CD14-positive monocyte (primary cell): ENCODE measurements around the gene SPG11. TPM values are rescaled to one million over a fixed set of nuclear protein-coding genes. Genes with fewer than 3 reads are reported as not detected.

ENCODE experiments used
- DNase-seq, 3 donors: peaks; one replicate each; pipeline ENCODE4 v3.0.0-alpha.2; 2011 to 2022
- H2AFZ ChIP-seq: 2 replicates; pipeline ENCODE4 v1.6.0; 2012; ENCODE audit warnings: mild to moderate bottlenecking, low read depth, low read length, inconsistent platforms; ENCODE audit not compliant: insufficient read depth, poor library complexity, severe bottlenecking
- H3K27ac ChIP-seq, 2 donors: 1 replicate in 1 of 2; 2 replicates in 1 of 2; pipeline ENCODE4 v1.5.1; 2012 to 2013; ENCODE audit warnings: low read length in 2 of 2, control low read depth in 1 of 2, inconsistent platforms in 1 of 2, low read depth in 1 of 2, mild to moderate bottlenecking in 1 of 2
- H3K27me3 ChIP-seq, 2 donors: one replicate each; pipeline versions ENCODE4 v1.6.0 to v1.6.1; 2011 to 2013; ENCODE audit warnings: low read length in 2 of 2; ENCODE audit not compliant: control insufficient read depth in 2 of 2, insufficient read depth in 2 of 2
- H3K36me3 ChIP-seq, 2 donors: replicated peaks in 1 of 2; 1 replicate in 1 of 2; 2 replicates in 1 of 2; pipeline versions ENCODE4 v1.5.1 to v1.6.1; 2012 to 2013; ENCODE audit warnings: low read length in 2 of 2, control low read depth in 1 of 2, inconsistent platforms in 1 of 2, mild to moderate bottlenecking in 1 of 2; ENCODE audit not compliant: insufficient read depth in 2 of 2, control insufficient read depth in 1 of 2
- H3K4me1 ChIP-seq, 2 donors: 1 replicate in 1 of 2; 2 replicates in 1 of 2; pipeline versions ENCODE4 v1.5.1 to v1.6.1; 2012 to 2013; ENCODE audit warnings: low read length in 2 of 2, control low read depth in 1 of 2, inconsistent platforms in 1 of 2, mild to moderate bottlenecking in 1 of 2, moderate library complexity in 1 of 2; ENCODE audit not compliant: insufficient read depth in 2 of 2, control insufficient read depth in 1 of 2
- H3K4me2 ChIP-seq: replicated peaks from 2 replicates; pipeline ENCODE3; 2012; ENCODE audit warnings: low read length, moderate library complexity, mild to moderate bottlenecking; ENCODE audit not compliant: poor library complexity, severe bottlenecking; ENCODE audit errors: extremely low read depth
- H3K4me3 ChIP-seq, 3 experiments: fragments of 200-600 bp in 1 of 3; sonication (generic) in 1 of 3; replicated peaks in 1 of 3; 1 replicate in 2 of 3; 2 replicates in 1 of 3; pipeline ENCODE4 v1.5.1; 2011 to 2013; ENCODE audit warnings: low read length in 3 of 3, mild to moderate bottlenecking in 3 of 3, control low read depth in 2 of 3, low read depth in 2 of 3, inconsistent platforms in 1 of 3, moderate library complexity in 1 of 3
- H3K79me2 ChIP-seq: 2 replicates; pipeline ENCODE4 v1.6.0; 2012; ENCODE audit warnings: mild to moderate bottlenecking, control low read depth, inconsistent platforms, low read length, moderate library complexity; ENCODE audit not compliant: insufficient read depth
- H3K9ac ChIP-seq: 2 replicates; pipeline ENCODE4 v1.6.0; 2017; ENCODE audit warnings: low read length, mild to moderate bottlenecking; ENCODE audit not compliant: insufficient read depth, poor library complexity, severe bottlenecking
- H3K9me3 ChIP-seq, 2 donors: replicated peaks in 1 of 2; 1 replicate in 1 of 2; 2 replicates in 1 of 2; pipeline versions ENCODE4 v1.5.1 to v1.6.1; 2012 to 2013; ENCODE audit warnings: low read length in 2 of 2, control low read depth in 1 of 2; ENCODE audit not compliant: control insufficient read depth in 1 of 2, insufficient read depth in 1 of 2
- H4K20me1 ChIP-seq: 2 replicates; pipeline ENCODE4 v1.6.0; 2012; ENCODE audit warnings: mild to moderate bottlenecking, low read length, control low read depth, moderate library complexity; ENCODE audit not compliant: insufficient read depth
- H3K27ac Mint-ChIP-seq, 7 donors: one replicate each; pipeline ENCODE4 v1.8.0; 2020; ENCODE audit warnings: mild to moderate bottlenecking in 7 of 7, mixed read lengths in 7 of 7, moderate library complexity in 6 of 7, inconsistent platforms in 2 of 7
- H3K27me3 Mint-ChIP-seq, 3 donors: one replicate each; pipeline ENCODE4 v1.8.0; 2021 to 2022; ENCODE audit warnings: low read depth in 3 of 3, mild to moderate bottlenecking in 3 of 3, mixed read lengths in 3 of 3, moderate library complexity in 3 of 3, inconsistent platforms in 1 of 3
- H3K36me3 Mint-ChIP-seq, 2 donors: one replicate each; pipeline ENCODE4 v1.8.0; 2020; ENCODE audit warnings: mixed read lengths in 2 of 2, inconsistent platforms in 1 of 2, mild to moderate bottlenecking in 1 of 2
- H3K4me1 Mint-ChIP-seq: one replicate; pipeline ENCODE4 v1.8.0; 2020; ENCODE audit warnings: mild to moderate bottlenecking, mixed read lengths
- H3K4me3 Mint-ChIP-seq, 2 donors: one replicate each; pipeline ENCODE4 v1.8.0; 2020; ENCODE audit warnings: mild to moderate bottlenecking in 2 of 2, mixed read lengths in 2 of 2, moderate library complexity in 1 of 2
- H3K9me3 Mint-ChIP-seq, 7 donors: one replicate each; pipeline ENCODE4 v1.8.0; 2020 to 2022; ENCODE audit warnings: mixed read lengths in 7 of 7, mild to moderate bottlenecking in 6 of 7, moderate library complexity in 6 of 7, inconsistent platforms in 2 of 7
- WGBS: methylation state at CpG from one replicate; pipeline ENCODE4 v1.1.5; 2013; ENCODE audit warnings: missing lambda C conversion rate; ENCODE audit not compliant: insufficient coverage; 5-methylcytosine and 5-hydroxymethylcytosine counted together
- intact Hi-C, 2 donors: fragments of 100-400 bp; cut with micrococcal nuclease; formaldehyde crosslinking; loops; one replicate each; pipeline versions ENCODE4 v1.15.0 to v1.15.1; 2023
- polyA plus RNA-seq, 3 donors: library from polyadenylated mRNA; depleted of rRNA in 1 of 3; unstranded in 2 of 3; stranded (reverse) in 1 of 3; fragments of 300-500 nt in 2 of 3; fragments of >200 nt in 1 of 3; fragmentation: Illumina TruSeq in 2 of 3; gene quantifications; 1 replicate in 2 of 3; 2 replicates in 1 of 3; pipeline ENCODE4 v1.2.3, GENCODE V29; 2012 to 2021
- TF ChIP-seq, protein P1 (sequence below): fragments of 200-600 bp; IDR thresholded peaks from one replicate; pipeline ENCODE4 v1.8.0; 2022; ENCODE audit warnings: antibody characterized with exemption, mild to moderate bottlenecking

Gene SPG11
- polyA plus RNA-seq, 3 donors: 26.4 to 140 (median 50.4) TPM

DNA sequence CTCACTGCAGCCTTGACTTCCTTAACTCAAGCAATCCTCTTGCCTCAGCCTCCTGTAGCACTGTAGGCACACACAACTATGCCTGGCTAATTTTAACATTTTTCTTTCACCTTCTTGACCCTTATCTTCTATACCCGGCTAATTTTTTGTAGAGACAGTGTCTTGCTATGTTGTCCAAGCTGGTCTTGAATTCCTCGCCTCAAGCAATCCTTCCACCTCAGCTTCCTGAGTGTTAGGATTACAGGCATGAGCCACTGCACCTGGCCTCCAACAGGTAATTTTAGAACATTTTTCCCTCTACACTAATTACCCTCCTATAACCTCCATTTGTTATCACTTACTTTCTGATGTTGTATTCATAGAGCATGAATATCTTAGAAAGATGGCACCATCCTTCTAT, 60.3 kb downstream of the SPG11 start:
- intact Hi-C loops: no loop called here
- Histone ChIP-seq H3K9me3 (no peaks in the 10 kb centered on the region), H3K27ac (no peak overlapping the region), H3K4me1 (no peaks in the 10 kb centered on the region), H4K20me1 (peaks cover 8% of the 10 kb centered on the region), H3K79me2 (no peaks in the 10 kb centered on the region), H3K27me3 (no peaks in the 10 kb centered on the region), H3K4me2 (no peak overlapping the region), H3K4me3 (no peak overlapping the region), H3K36me3 (peaks cover 90 to 97% of the 10 kb centered on the region in 2 donors), H3K9ac (no peak overlapping the region), H2AFZ (no peak overlapping the region)
- Mint-ChIP-seq H3K27me3 (no peaks in the 10 kb centered on the region), H3K27ac (peak overlapping the region in 4 of 7 donors; percentile 1 to 41 (median 21)), H3K36me3 (peaks cover 70 to 86% of the 10 kb centered on the region in 2 donors), H3K4me1 (no peaks in the 10 kb centered on the region), H3K4me3 (no peak overlapping the region), H3K9me3 (peaks cover 0 to 1% (median 0%) of the 10 kb centered on the region in 7 donors)
- TF ChIP-seq, protein P1, sequence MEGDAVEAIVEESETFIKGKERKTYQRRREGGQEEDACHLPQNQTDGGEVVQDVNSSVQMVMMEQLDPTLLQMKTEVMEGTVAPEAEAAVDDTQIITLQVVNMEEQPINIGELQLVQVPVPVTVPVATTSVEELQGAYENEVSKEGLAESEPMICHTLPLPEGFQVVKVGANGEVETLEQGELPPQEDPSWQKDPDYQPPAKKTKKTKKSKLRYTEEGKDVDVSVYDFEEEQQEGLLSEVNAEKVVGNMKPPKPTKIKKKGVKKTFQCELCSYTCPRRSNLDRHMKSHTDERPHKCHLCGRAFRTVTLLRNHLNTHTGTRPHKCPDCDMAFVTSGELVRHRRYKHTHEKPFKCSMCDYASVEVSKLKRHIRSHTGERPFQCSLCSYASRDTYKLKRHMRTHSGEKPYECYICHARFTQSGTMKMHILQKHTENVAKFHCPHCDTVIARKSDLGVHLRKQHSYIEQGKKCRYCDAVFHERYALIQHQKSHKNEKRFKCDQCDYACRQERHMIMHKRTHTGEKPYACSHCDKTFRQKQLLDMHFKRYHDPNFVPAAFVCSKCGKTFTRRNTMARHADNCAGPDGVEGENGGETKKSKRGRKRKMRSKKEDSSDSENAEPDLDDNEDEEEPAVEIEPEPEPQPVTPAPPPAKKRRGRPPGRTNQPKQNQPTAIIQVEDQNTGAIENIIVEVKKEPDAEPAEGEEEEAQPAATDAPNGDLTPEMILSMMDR: no peak
- no peak for DNase-seq
- WGBS: 100% methylated on average over 2 of the region's 2 CpGs

DNA sequence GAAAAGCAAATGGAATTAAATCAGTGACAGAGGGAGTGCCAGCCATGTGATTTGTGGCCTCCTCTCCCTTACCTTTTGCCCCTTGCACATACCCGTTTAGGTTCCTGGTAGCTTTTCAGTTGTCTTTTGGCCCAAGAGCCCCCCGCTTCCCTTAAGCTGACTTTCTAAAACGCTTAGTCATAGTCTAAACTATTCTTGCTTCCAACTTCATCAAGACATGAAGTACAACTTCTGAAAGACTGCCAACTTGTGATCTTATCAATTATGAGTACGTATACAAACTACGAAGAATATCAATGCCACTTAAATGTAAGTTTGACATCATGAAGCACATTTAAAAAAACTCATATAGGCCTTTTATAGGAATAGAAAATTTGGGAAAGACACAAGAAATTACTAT, 64.6 kb downstream of the SPG11 start:
- no peak for DNase-seq
- H3K9me3 ChIP-seq: no peaks in the 10 kb centered on the region
- no peaks in the 10 kb centered on the region for H3K79me2 ChIP-seq
- H3K4me3 ChIP-seq: no peak overlapping the region
- H4K20me1 ChIP-seq: peaks cover 8% of the 10 kb centered on the region
- H3K27me3 Mint-ChIP-seq: peaks cover 0 to 2% (median 0%) of the 10 kb centered on the region in 3 donors
- 10% methylated on average over 3 of the region's 5 CpGs for WGBS
- H3K4me3 Mint-ChIP-seq: no peak overlapping the region
- H3K9me3 Mint-ChIP-seq: peaks cover 0 to 1% (median 0%) of the 10 kb centered on the region in 7 donors
- no peaks in the 10 kb centered on the region for H3K4me1 Mint-ChIP-seq
- no peak overlapping the region for H2AFZ ChIP-seq
- intact Hi-C loops: loop anchor here in 1 of 2 donors (10.0 kb wide), 1 partner anchor 56 kb away; no protein-coding TSS in a partner anchor
- no peaks in the 10 kb centered on the region for H3K4me1 ChIP-seq
- peaks cover 73 to 87% of the 10 kb centered on the region in 2 donors for H3K36me3 Mint-ChIP-seq
- H3K27ac Mint-ChIP-seq: peak overlapping the region in 1 of 7 donors; percentile 58
- no peaks in the 10 kb centered on the region for H3K27me3 ChIP-seq
- H3K4me2 ChIP-seq: no peak overlapping the region
- peak overlapping the region in 1 of 2 donors; percentile 6 for H3K27ac ChIP-seq
- H3K36me3 ChIP-seq: peaks cover 89 to 97% of the 10 kb centered on the region in 2 donors
- TF ChIP-seq, protein P1: no peak
- no peak overlapping the region for H3K9ac ChIP-seq
